NCI-H1092 treated with DMSO at 0.1 percent for 48 hours (cell line): Measurements from ENCODE around the gene PDE5A.
"Not testable (repeated sequence)": the region's sequence is repeated elsewhere in the genome, so short reads cannot be mapped to it uniquely, and the experiment has no call there.

Source experiments
- DNase-seq: peaks from one replicate; lab custom pipeline; 2025; lab: John Stamatoyannopoulos, UW

PDE5A gene

DNA sequence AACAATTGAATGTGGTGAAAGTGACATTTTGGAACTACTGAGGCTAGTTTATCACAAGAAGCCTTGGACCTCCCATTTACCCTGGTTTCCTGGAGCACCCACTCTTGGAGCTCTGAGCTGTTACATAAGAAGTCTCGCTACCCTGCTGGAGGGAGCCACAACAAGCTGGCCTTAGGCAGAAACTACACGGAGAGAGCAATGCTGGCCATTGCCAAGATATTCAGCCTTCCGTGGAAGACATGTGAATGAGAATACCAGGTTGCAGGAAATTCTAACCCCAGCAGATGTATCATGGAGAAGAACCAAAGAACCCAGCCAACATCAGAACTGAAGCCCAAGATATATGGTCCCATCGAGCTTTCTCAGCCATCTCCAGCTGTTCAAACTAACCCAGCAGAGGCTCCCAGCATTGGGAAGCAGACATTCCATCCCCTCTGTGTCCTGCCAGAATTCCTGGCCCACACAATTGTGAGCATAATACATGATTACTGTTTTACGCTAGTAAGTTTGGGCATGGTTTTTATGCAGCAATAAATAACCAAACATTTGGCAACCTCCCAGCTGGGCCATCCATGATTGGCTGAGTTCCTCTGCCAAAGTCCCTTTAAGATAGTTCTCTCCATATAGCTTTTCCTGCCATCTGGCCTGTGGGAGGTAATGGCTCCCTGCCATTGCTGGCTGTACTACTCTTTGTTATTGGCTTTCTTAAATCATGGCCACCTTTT lies 17.9 kb upstream of the PDE5A start:
- peak; percentile 88 for DNase-seq

DNA sequence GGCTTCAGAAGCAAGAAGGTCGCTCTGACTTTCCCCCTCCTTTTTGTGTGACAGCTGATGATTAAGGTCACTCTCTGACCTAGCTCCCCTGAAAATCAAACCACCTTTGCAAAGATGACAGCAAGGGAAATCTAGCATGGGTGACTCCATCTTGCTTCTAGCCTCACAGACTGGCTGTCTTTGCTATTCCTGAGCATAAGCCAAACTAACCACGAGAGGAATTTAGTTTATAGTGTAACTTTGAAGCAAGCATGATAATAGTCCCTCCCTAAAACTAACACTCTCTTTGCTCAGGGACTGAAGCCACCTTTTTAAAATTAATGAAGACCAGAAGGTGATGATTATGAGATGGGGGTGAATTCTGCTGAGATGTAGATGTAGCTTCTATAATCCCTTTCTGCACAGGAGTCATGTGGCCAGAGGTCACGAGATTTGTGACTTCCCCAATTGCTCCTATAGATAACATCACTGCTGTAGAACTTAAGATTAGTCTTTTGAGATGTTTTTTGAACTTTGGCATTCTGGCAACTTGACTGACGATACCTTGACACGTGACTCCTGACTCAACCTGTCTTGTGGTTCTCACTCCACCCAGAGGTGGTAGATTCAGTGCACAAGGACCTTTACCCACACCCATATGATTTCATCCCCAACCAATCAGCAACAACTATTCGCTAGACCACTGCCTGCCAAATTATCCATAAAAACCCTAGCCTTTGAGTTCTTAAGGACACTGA lies 14.9 kb upstream of the PDE5A start:
- no peak for DNase-seq

DNA sequence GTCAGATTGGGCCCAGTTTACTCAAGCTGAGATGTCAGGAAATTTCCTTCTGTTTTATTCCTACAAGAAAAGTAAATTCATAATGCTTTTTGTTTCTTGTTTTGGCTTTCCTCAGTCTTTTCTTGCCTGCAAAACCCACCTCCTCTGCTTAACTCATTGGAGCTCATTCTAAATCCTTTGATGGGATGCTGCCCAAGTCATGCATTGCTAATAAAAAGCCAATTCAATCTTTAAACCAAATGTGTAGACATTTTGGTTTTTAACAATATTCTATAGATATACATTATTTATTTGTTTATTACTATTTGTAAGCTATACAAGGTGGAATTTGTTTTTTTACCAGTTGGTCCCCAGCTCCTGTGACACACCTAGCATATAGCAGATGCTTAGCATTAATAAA lies 13.2 kb upstream of the PDE5A start:
- no peak for DNase-seq

DNA sequence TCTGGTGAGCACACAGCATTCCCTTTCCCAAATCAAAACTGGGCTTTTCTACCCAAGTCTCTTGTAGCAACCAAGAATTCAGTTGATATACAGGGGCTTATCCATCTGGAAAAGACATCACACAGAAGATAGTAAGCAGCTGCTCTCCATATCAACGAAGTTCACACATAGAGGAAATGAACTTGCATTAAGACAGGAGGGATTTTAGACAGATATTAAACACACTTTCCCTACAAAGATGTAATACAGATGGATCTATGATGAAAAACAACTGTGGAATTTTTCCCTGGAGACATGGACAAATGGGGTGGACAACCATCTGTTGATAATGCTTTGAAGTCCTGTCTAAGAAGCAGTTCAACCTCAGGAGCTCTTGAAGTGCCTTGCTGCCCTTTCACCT lies 9.8 kb upstream of the PDE5A start:
- DNase-seq, result no peak

- DNase-seq, result not testable (repeated sequence)
These were observed 8.2 kb upstream of the PDE5A start for GRCh38 chr4:119636851-119637250.

- DNase-seq, result no peak
These were observed 3.6 kb upstream of the PDE5A start for GRCh38 chr4:119632216-119632615.

GRCh38 chr4:119629142-119629471 lies 503 bp upstream of the PDE5A start:
- DNase-seq, result peak; percentile 79

GRCh38 chr4:119627267-119628255 lies 1.0 kb downstream of the PDE5A start:
- DNase-seq, result peak; percentile 74

GRCh38 chr4:119626943-119627266 lies 1.7 kb downstream of the PDE5A start:
- DNase-seq, result no peak

DNA sequence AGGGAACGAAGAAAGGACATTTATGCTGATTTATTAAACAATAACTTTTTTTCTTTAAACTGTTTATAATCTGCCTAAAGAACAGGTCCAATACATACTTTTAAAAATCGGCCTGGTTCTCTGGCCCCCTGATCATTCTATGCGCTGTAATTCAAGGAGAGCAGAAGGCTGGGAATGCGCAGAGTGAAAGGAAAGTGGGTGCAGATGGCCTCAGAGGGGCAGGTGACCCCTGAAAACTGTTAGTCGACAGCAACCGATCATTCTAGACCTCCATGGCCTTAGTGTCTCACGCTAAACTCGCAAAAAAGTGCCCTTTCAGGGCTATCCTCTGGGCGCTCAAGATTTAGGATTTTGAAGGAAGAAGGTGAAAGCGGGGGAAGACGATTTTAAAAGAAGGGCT lies 2.2 kb downstream of the PDE5A start:
- no peak for DNase-seq

- no peak for DNase-seq
These were observed 2.8 kb downstream of the PDE5A start for GRCh38 chr4:119625761-119626160.

DNA sequence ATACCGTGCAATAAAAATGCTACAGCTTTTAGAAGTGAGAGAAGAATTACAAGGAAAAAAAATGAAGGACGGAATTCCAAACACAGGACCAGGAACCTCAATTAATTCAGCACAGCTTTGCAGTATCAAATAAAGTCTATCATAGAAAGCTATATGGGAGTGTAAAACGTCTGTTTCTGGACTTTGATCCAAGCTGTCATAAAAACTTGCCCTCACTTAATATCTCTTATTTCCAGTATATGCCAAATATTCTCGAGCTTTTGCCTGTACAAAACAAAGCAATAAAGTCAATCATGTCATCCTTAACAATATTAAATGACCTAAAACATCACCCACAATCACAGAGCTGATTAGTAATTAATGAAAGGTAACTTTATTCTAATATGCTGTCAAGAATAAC lies 4.2 kb downstream of the PDE5A start:
- no peak for DNase-seq

GRCh38 chr4:119623025-119623424 lies 5.6 kb downstream of the PDE5A start:
- no peak for DNase-seq

- DNase-seq, result no peak
These were observed 13.4 kb downstream of the PDE5A start for GRCh38 chr4:119615068-119615719.

DNA sequence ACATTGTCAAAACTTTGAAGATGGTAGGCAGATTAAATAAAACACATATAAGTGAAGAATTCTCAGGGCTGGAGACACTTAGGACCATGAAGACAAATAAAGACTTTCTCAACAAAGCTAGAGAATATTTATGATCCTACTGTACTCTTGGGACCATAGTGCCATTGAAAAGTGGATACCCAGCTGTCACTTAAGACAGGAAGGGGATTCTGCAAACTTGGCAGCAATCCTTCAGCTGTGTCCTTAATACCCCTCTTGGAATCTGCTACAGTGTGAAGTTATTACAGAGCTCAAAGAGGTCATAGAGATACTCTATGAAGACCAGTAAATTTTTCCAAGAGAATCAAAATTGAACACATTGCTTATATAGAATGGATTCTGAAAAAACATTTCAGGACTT lies 24.3 kb downstream of the PDE5A start:
- no peak for DNase-seq

- DNase-seq, result no peak
These were observed 26.2 kb downstream of the PDE5A start for GRCh38 chr4:119602366-119602765.

GRCh38 chr4:119598521-119598920 lies 30.1 kb downstream of the PDE5A start:
- no peak for DNase-seq

DNA sequence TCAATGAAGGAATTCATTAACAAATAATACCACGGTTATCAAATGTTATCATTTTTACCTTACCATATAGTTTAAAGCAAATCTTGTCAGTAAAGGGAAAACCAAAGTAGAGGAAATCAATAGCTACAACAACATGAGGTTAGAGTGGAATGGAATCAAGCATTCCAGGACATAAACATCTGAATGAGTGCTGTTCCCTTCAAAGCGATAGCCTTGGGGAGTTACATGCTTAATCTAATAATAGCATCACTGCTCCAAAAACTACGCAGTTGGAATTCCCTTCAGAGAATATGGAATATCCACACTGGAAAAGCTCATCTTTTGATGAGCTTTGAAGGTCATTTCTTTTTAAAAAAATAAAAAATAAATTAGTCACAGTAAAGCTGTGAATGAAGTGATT lies 31.2 kb downstream of the PDE5A start:
- DNase-seq, result no peak

GRCh38 chr4:119593698-119594097 lies 34.9 kb downstream of the PDE5A start:
- DNase-seq, result no peak

- DNase-seq, result no peak
These were observed 35.8 kb downstream of the PDE5A start for GRCh38 chr4:119592830-119593229.

DNA sequence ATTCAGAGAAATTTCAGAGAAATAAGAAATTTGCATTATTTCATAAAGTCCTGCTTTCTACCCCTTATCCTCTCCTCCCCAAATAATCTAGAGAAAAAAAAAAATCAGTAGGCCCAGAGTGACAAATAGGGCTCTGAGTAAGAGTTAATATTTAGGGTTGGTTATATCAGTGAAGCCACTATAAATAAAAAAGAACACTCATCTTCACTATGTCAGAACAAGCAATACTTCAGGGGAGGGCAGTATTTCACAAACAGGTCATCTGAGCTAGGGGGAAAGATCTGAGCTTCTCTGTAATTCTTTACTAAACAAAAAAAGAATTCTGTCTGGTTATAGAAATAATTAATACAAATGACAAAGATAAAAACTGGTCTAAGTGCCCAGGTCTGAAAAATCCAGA lies 39.4 kb downstream of the PDE5A start:
- DNase-seq, result no peak

DNA sequence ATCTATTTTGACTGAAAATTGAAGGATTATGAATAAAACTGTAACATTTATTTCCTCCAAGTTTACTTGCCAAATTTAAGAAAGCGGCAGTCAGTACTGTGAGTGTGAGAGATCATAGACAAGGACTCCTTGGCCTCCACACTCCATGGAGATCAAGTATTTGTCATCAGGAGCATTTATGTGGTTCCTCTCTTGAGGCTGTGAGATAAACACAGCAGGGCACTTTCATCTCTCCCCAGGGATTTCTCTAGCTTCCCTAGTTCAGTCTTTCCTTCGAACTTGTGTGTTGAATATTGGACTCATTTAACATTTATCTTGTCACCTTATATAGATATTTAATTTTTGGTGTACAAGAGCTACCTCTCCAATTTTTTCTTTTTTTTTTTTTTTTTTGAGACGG lies 40.8 kb downstream of the PDE5A start:
- DNase-seq, result no peak
